GM19452 (cell line): ENCODE data around the gene KCTD15.
"Not testable (repeated sequence)": the region's sequence is repeated elsewhere in the genome, so short reads cannot be mapped to it uniquely, and the experiment has no call there.

Source experiments
- ATAC-seq: cut with Tn5 transposase; IDR thresholded peaks from one replicate; pipeline ENCODE4 v1.9.1; 2021; ENCODE audit not compliant: unreplicated experiment

KCTD15 gene

GRCh38 chr19:33813391-33814101 is 16.9 kb downstream of the KCTD15 start:
- no peak for ATAC-seq

GRCh38 chr19:33814181-33815165 is 17.8 kb downstream of the KCTD15 start:
- no peak for ATAC-seq

- ATAC-seq: no peak
These were observed 19.0 kb downstream of the KCTD15 start for GRCh38 chr19:33815380-33816340.

GRCh38 chr19:33818411-33818810 is 21.7 kb downstream of the KCTD15 start:
- ATAC-seq: no peak

GRCh38 chr19:33819078-33819477 is 22.4 kb downstream of the KCTD15 start:
- ATAC-seq: not testable (repeated sequence)

GRCh38 chr19:33819506-33819879 is 22.8 kb downstream of the KCTD15 start:
- ATAC-seq: no peak

GRCh38 chr19:33819880-33820781 is 23.5 kb downstream of the KCTD15 start:
- ATAC-seq: no peak

- ATAC-seq: no peak
These were observed 25.2 kb downstream of the KCTD15 start for GRCh38 chr19:33821871-33822270.

GRCh38 chr19:33823341-33823740 is 26.7 kb downstream of the KCTD15 start:
- no peak for ATAC-seq

GRCh38 chr19:33825556-33825955 is 28.9 kb downstream of the KCTD15 start:
- no peak for ATAC-seq

- no peak for ATAC-seq
These were observed 29.9 kb downstream of the KCTD15 start for GRCh38 chr19:33826521-33826920.

GRCh38 chr19:33828266-33829075 is 31.8 kb downstream of the KCTD15 start:
- no peak for ATAC-seq

- ATAC-seq: no peak
These were observed 33.6 kb downstream of the KCTD15 start for GRCh38 chr19:33830264-33830663.

GRCh38 chr19:33831825-33832224 is 35.2 kb downstream of the KCTD15 start:
- ATAC-seq: no peak

- no peak for ATAC-seq
These were observed 36.0 kb downstream of the KCTD15 start for GRCh38 chr19:33832633-33833032.

- no peak for ATAC-seq
These were observed 43.7 kb downstream of the KCTD15 start for GRCh38 chr19:33840382-33840781.

- no peak for ATAC-seq
These were observed 44.1 kb downstream of the KCTD15 start for GRCh38 chr19:33840783-33841182.

GRCh38 chr19:33841685-33842084 is 45.0 kb downstream of the KCTD15 start:
- no peak for ATAC-seq

- ATAC-seq: no peak
These were observed 47.8 kb downstream of the KCTD15 start for GRCh38 chr19:33844478-33844877.
